K562 (cell line): ENCODE data around the gene IL6R. TPM values are rescaled to one million over a fixed set of nuclear protein-coding genes. Genes with fewer than 3 reads are reported as not detected.

Experiments used
- BRD4 ChIP-seq: fragments of 200-600 bp; sonication (generic); IDR thresholded peaks from 2 replicates; pipeline ENCODE4 v1.6.1; 2017; ENCODE audit warnings: inconsistent platforms
- FIP1L1 ChIP-seq: fragments of 200-400 bp; formaldehyde crosslinking; IDR thresholded peaks from 2 replicates; pipeline ENCODE4 v1.6.1; 2018; ENCODE audit warnings: mild to moderate bottlenecking, low read depth, low read length; ENCODE audit not compliant: poor library complexity, severe bottlenecking
- FOXM1 ChIP-seq, 2 experiments: fragments of 450-650 bp in 1 of 2; sonication (generic) in 1 of 2; formaldehyde crosslinking in 1 of 2; IDR thresholded peaks; 2 replicates each; pipeline versions ENCODE4 v1.6.1 to v1.9.0; 2017 to 2022; ENCODE audit warnings: low read depth in 2 of 2, mild to moderate bottlenecking in 2 of 2, missing genetic modification reagents in 1 of 2, moderate library complexity in 1 of 2
- MEIS2 ChIP-seq: fragments of 450-650 bp; IDR thresholded peaks from 2 replicates; pipeline ENCODE4 v1.6.1; 2014; ENCODE audit warnings: mild to moderate bottlenecking; ENCODE audit not compliant: partially characterized antibody
- NCOR1 ChIP-seq: fragments of 450-650 bp; IDR thresholded peaks from 2 replicates; pipeline ENCODE4 v1.6.1; 2016; ENCODE audit warnings: mild to moderate bottlenecking, moderate library complexity
- NFIC ChIP-seq: fragments of 450-650 bp; IDR thresholded peaks from 2 replicates; pipeline ENCODE4 v1.6.1; 2017; ENCODE audit warnings: mild to moderate bottlenecking, inconsistent platforms
- RCOR1 ChIP-seq, 2 experiments: IDR thresholded peaks; 2 replicates each; pipeline ENCODE4 v1.6.1; 2012; ENCODE audit warnings: low read depth in 2 of 2, low read length in 2 of 2, borderline replicate concordance in 1 of 2, improper control_type of control experiment in 1 of 2
- SRSF7 ChIP-seq: fragments of 200-400 bp; formaldehyde crosslinking; optimal IDR thresholded peaks from 2 replicates; pipeline ENCODE3; 2017; ENCODE audit warnings: mild to moderate bottlenecking, low read depth, low read length
- TEAD1 ChIP-seq, 2 experiments: fragments of 450-650 bp in 1 of 2; sonication (generic) in 1 of 2; formaldehyde crosslinking; IDR thresholded peaks; 2 replicates each; pipeline versions ENCODE4 v1.4.0 to v1.8.0; 2020 to 2022; ENCODE audit warnings: mild to moderate bottlenecking in 2 of 2, missing genetic modification reagents in 1 of 2
- ZFP30 ChIP-seq: fragments of 250-450 bp; sonication (Bioruptor Pico); IDR thresholded peaks from 2 replicates; pipeline ENCODE4 v1.8.0; 2022; ENCODE audit warnings: moderate library complexity, mild to moderate bottlenecking, inconsistent platforms, borderline replicate concordance
- polyA plus RNA-seq, 8 experiments: library from polyadenylated mRNA; depleted of rRNA in 4 of 8; stranded (reverse) in 5 of 8; unstranded in 3 of 8; fragments of >200 nt; fragmentation: Nextera tagmentation in 2 of 8; fragmentation: Illumina TruSeq in 1 of 8; extraction: Ambion mirVana in 2 of 8; extraction: Trizol in 1 of 8; gene quantifications; 2 replicates each; pipeline versions ENCODE4 v1.2.1 to v1.2.3, GENCODE V29; 2011 to 2014; ENCODE audit warnings: inconsistent platforms in 1 of 8, missing spikeins in 1 of 8
- total RNA-seq, 7 experiments: library from RNA; depleted of rRNA in 6 of 7; stranded (reverse); fragments of >200 nt in 6 of 7; fragmentation: Illumina TruSeq in 2 of 7; extraction: Trizol in 2 of 7; gene quantifications; 2 replicates each; pipeline versions ENCODE4 v1.2.1 to v1.2.3, GENCODE V29; 2011 to 2021; ENCODE audit warnings: low replicate concordance in 1 of 7
- TF ChIP-seq, protein P1 (sequence below): fragments of 250-450 bp; sonication (Bioruptor Pico); IDR thresholded peaks from 2 replicates; pipeline ENCODE4 v1.4.0; 2020
- TF ChIP-seq, protein P2 (sequence below): fragments of 450-650 bp; IDR thresholded peaks from 2 replicates; pipeline ENCODE4 v1.6.1; 2017; ENCODE audit warnings: mild to moderate bottlenecking, moderate library complexity
- TF ChIP-seq, protein P3 (sequence below): sonication (generic); formaldehyde crosslinking; IDR thresholded peaks from 2 replicates; pipeline ENCODE4 v1.5.0; 2020; ENCODE audit warnings: missing genetic modification reagents
- TF ChIP-seq, protein P4 (sequence below): sonication (generic); formaldehyde crosslinking; IDR thresholded peaks from 2 replicates; pipeline ENCODE4 v1.8.0; 2023; ENCODE audit warnings: mild to moderate bottlenecking, missing genetic modification reagents

Gene IL6R
- total and polyA plus RNA-seq, 9 of the 15 experiments (the other 6 are each of a cell fraction or from before 2014, with no cell fraction given): 0.05 to 1.1 (median 0.11) TPM; not detected in 2

DNA sequence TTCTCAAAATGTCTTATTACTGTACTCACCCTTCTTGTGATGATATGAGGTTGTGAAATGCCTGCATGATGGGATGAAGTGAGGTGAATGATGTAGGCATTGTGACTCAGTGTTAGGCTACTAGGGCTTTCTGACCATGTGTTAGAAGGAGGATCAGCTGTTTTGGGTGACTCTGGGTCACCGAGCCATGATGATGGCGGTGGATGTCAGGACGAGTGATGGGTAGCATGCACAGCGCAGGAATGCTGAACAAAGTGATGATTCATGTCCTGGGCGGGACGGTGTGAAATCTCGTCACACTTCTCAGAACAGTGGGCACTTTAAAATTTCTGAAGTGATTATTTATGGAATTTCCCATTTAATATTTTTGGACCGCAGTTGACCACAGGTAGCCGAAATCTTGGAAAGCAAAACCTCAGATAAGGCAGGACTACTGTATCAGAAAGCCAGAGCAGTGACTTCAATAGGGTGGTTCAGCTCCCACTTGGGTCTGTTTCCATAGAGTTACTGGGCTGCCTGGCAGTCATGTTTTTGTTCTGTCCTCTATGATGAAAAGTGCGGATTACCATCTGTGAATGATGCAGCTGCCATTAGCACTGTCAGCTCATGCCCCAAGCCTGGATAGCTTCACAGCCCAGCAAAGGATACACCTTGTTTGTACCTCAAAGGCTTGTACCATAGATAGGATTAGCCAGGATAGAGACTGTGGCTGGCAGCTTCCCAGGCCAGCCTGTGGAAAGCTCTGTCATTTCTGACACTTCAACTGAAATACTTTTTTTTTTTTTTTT is 26.6 kb downstream of the IL6R start (continued):
- TF ChIP-seq FIP1L1 (no peak), TEAD1 (CRISPR knock-in tag; IDR thresholded peaks at IDR 0.05) (peak; percentile 38 to 67; a peak in 1 of 4 replicates), NCOR1 (0 out of 2 replicates have a peak, but pooled peaks have one; percentile 38), MEIS2 (peak; percentile 86), BRD4 (no peak), NFIC (no peak), FOXM1 (IDR thresholded peaks at IDR 0.05; ENCODE audit: low read depth) (no peak), FOXM1 (CRISPR knock-in tag; IDR thresholded peaks at IDR 0.05; ENCODE audit: low read depth) (no peak), SRSF7 (no peak), RCOR1 (IDR thresholded peaks at IDR 0.05; ENCODE audit: borderline replicate concordance in 1 of 2, low read depth in 2 of 2, low read length in 2 of 2) (peak in 1 of 2 experiments; percentile 73; a peak in 2 of 4 replicates), ZFP30 (CRISPR knock-in tag) (no peak)
- TF ChIP-seq, protein P1, sequence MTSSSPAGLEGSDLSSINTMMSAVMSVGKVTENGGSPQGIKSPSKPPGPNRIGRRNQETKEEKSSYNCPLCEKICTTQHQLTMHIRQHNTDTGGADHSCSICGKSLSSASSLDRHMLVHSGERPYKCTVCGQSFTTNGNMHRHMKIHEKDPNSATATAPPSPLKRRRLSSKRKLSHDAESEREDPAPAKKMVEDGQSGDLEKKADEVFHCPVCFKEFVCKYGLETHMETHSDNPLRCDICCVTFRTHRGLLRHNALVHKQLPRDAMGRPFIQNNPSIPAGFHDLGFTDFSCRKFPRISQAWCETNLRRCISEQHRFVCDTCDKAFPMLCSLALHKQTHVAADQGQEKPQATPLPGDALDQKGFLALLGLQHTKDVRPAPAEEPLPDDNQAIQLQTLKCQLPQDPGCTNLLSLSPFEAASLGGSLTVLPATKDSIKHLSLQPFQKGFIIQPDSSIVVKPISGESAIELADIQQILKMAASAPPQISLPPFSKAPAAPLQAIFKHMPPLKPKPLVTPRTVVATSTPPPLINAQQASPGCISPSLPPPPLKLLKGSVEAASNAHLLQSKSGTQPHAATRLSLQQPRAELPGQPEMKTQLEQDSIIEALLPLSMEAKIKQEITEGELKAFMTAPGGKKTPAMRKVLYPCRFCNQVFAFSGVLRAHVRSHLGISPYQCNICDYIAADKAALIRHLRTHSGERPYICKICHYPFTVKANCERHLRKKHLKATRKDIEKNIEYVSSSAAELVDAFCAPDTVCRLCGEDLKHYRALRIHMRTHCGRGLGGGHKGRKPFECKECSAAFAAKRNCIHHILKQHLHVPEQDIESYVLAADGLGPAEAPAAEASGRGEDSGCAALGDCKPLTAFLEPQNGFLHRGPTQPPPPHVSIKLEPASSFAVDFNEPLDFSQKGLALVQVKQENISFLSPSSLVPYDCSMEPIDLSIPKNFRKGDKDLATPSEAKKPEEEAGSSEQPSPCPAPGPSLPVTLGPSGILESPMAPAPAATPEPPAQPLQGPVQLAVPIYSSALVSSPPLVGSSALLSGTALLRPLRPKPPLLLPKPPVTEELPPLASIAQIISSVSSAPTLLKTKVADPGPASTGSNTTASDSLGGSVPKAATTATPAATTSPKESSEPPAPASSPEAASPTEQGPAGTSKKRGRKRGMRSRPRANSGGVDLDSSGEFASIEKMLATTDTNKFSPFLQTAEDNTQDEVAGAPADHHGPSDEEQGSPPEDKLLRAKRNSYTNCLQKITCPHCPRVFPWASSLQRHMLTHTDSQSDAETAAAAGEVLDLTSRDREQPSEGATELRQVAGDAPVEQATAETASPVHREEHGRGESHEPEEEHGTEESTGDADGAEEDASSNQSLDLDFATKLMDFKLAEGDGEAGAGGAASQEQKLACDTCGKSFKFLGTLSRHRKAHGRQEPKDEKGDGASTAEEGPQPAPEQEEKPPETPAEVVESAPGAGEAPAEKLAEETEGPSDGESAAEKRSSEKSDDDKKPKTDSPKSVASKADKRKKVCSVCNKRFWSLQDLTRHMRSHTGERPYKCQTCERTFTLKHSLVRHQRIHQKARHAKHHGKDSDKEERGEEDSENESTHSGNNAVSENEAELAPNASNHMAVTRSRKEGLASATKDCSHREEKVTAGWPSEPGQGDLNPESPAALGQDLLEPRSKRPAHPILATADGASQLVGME: no peak
- TF ChIP-seq, protein P2, sequence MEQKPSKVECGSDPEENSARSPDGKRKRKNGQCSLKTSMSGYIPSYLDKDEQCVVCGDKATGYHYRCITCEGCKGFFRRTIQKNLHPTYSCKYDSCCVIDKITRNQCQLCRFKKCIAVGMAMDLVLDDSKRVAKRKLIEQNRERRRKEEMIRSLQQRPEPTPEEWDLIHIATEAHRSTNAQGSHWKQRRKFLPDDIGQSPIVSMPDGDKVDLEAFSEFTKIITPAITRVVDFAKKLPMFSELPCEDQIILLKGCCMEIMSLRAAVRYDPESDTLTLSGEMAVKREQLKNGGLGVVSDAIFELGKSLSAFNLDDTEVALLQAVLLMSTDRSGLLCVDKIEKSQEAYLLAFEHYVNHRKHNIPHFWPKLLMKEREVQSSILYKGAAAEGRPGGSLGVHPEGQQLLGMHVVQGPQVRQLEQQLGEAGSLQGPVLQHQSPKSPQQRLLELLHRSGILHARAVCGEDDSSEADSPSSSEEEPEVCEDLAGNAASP: peak; percentile 32; the same call in 1 of the 2 replicates
- TF ChIP-seq, protein P3, sequence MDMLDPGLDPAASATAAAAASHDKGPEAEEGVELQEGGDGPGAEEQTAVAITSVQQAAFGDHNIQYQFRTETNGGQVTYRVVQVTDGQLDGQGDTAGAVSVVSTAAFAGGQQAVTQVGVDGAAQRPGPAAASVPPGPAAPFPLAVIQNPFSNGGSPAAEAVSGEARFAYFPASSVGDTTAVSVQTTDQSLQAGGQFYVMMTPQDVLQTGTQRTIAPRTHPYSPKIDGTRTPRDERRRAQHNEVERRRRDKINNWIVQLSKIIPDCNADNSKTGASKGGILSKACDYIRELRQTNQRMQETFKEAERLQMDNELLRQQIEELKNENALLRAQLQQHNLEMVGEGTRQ (CRISPR knock-in tag): no peak
- TF ChIP-seq, protein P4, sequence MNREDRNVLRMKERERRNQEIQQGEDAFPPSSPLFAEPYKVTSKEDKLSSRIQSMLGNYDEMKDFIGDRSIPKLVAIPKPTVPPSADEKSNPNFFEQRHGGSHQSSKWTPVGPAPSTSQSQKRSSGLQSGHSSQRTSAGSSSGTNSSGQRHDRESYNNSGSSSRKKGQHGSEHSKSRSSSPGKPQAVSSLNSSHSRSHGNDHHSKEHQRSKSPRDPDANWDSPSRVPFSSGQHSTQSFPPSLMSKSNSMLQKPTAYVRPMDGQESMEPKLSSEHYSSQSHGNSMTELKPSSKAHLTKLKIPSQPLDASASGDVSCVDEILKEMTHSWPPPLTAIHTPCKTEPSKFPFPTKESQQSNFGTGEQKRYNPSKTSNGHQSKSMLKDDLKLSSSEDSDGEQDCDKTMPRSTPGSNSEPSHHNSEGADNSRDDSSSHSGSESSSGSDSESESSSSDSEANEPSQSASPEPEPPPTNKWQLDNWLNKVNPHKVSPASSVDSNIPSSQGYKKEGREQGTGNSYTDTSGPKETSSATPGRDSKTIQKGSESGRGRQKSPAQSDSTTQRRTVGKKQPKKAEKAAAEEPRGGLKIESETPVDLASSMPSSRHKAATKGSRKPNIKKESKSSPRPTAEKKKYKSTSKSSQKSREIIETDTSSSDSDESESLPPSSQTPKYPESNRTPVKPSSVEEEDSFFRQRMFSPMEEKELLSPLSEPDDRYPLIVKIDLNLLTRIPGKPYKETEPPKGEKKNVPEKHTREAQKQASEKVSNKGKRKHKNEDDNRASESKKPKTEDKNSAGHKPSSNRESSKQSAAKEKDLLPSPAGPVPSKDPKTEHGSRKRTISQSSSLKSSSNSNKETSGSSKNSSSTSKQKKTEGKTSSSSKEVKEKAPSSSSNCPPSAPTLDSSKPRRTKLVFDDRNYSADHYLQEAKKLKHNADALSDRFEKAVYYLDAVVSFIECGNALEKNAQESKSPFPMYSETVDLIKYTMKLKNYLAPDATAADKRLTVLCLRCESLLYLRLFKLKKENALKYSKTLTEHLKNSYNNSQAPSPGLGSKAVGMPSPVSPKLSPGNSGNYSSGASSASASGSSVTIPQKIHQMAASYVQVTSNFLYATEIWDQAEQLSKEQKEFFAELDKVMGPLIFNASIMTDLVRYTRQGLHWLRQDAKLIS (CRISPR knock-in tag): no peak
